Neural progenitor cell (in vitro differentiated cells): ENCODE data around the gene RTN4IP1.

Experiments
- CTCF ChIP-seq: fragments of 200-600 bp; sonication (generic); IDR thresholded peaks from 2 replicates; pipeline ENCODE4 v1.5.1; 2017; ENCODE audit warnings: antibody characterized with exemption, mild to moderate bottlenecking
- EZH2 ChIP-seq: fragments of 200-600 bp; sonication (generic); IDR thresholded peaks from 2 replicates; pipeline ENCODE4 v1.6.1; 2017; ENCODE audit warnings: antibody characterized with exemption, mild to moderate bottlenecking, moderate library complexity
- EZH2phosphoT487 ChIP-seq: fragments of 200-600 bp; sonication (generic); IDR thresholded peaks from 2 replicates; pipeline ENCODE4 v1.6.1; 2017; ENCODE audit warnings: antibody characterized with exemption

GRCh38 chr6:106611030-106611429 is 18.3 kb downstream of the RTN4IP1 start:
- no peak for TF ChIP-seq EZH2
- no peak for TF ChIP-seq CTCF
- no peak for TF ChIP-seq EZH2phosphoT487
